Measurements from ENCODE around the gene FAM89B.

The FAM89B gene

DNA sequence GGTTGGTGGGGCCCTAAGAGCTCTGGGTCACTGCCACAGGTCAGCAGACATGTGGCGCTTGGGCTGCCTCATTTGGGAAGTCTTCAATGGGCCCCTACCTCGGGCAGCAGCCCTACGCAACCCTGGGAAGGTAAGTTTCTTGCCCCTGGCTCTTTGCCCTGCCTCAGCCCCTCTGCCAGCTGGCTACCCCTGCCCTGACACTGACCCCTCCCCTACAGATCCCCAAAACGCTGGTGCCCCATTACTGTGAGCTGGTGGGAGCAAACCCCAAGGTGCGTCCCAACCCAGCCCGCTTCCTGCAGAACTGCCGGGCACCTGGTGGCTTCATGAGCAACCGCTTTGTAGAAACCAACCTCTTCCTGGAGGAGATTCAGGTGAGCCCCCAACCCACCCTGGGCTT lies 45.6 kb upstream of the FAM89B start:
- TF ChIP-seq, protein P1, sequence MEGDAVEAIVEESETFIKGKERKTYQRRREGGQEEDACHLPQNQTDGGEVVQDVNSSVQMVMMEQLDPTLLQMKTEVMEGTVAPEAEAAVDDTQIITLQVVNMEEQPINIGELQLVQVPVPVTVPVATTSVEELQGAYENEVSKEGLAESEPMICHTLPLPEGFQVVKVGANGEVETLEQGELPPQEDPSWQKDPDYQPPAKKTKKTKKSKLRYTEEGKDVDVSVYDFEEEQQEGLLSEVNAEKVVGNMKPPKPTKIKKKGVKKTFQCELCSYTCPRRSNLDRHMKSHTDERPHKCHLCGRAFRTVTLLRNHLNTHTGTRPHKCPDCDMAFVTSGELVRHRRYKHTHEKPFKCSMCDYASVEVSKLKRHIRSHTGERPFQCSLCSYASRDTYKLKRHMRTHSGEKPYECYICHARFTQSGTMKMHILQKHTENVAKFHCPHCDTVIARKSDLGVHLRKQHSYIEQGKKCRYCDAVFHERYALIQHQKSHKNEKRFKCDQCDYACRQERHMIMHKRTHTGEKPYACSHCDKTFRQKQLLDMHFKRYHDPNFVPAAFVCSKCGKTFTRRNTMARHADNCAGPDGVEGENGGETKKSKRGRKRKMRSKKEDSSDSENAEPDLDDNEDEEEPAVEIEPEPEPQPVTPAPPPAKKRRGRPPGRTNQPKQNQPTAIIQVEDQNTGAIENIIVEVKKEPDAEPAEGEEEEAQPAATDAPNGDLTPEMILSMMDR (IDR thresholded peaks at IDR 0.05; ENCODE audit: low read depth, low read length, missing control alignments), result no peak
- H3K4me3 ChIP-seq (ENCODE audit: low read depth, low read length), result no peak overlapping the region

DNA sequence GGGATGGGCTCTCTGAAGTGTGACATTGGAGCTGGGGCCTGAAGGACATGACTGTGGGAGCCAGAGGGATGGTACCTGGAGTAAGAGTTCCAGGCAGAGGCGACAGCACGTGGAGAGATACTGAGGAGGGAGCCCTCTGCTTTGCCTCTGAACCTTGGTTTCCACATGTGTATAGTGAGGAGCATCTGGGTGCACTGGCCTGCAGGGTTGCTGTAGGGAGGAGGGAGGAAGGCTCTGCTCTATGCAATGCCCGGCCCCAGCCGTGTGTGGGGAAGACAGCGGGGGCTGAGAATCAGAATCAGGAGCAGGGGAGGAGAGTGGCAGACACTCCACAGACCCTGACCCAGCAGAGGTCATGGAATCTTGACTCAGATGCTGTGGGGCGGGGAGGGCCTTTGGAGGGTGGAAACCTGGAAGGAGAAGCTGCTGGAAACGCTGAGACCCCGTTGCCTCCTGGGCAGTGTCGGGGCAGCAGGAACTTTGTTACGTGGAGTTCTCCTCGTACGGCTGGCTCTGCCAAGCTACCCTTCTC lies 43.5 kb upstream of the FAM89B start:
- DNase-seq (ENCODE audit: low read depth), result no peak
- TF ChIP-seq, protein P1 (IDR thresholded peaks at IDR 0.05; ENCODE audit: low read depth, low read length, missing control alignments), result no peak
- no peak overlapping the region for H3K4me3 ChIP-seq (ENCODE audit: low read depth, low read length)

More for the DNA sequence above, 45.6 kb upstream of the FAM89B start:
- no peak for DNase-seq (ENCODE audit: low read depth)

DNA sequence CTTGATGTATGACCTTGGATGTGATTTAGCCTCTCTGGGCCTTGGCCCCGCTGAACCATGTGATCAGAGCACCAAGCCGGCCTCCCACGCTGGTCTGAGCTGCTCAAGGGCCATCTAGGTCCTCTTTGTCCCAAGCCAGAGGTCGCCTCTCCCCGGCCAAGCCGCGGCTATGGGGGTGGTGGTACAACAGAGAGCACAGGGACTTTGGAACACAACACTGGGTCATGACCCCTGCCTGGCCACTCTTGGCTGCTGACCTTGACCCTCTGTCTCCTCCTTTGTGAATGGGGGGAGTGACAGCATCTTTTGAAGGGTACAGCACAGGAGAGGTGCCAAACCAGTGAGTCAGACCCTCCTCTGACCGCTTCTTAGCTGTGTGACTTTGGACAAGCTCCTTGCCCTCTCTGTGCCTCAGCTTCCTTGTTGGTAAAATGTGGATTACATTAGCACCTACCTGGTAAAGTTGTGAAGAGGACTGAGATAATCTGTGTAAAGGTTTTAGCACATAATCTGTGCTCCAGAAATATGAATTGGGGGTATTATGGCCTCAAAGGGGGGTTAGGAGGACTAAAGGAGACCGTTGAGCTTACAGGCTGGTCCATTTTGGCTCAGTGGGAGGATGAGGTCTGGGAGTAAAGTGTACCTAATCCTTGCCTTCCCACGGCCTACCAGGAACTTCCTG lies 42.7 kb upstream of the FAM89B start:
- no peak for DNase-seq (ENCODE audit: low read depth)
- H3K4me3 ChIP-seq (ENCODE audit: low read depth, low read length), result no peak overlapping the region
- TF ChIP-seq, protein P1 (IDR thresholded peaks at IDR 0.05; ENCODE audit: low read depth, low read length, missing control alignments), result no peak

DNA sequence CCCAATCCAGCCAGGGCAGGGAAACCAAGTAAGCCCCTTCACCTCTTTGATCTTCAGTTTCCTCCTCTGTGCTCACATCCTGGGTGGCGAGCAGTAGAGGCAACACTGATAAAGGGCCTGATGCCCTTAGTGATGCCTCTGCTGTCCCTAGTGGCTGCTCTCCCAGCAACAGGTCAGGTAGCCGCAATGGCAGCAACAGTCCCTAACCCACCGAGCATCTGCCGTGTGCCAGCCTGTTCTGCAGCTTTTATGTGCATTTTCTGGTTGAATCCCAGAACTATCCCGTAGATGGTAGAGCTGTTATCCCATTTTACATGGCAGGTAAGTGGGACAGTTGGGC lies 42.2 kb upstream of the FAM89B start:
- TF ChIP-seq, protein P1 (IDR thresholded peaks at IDR 0.05; ENCODE audit: low read depth, low read length, missing control alignments), result peak; percentile 48
- DNase-seq (ENCODE audit: low read depth), result no peak
- H3K4me3 ChIP-seq (ENCODE audit: low read depth, low read length), result no peak overlapping the region

DNA sequence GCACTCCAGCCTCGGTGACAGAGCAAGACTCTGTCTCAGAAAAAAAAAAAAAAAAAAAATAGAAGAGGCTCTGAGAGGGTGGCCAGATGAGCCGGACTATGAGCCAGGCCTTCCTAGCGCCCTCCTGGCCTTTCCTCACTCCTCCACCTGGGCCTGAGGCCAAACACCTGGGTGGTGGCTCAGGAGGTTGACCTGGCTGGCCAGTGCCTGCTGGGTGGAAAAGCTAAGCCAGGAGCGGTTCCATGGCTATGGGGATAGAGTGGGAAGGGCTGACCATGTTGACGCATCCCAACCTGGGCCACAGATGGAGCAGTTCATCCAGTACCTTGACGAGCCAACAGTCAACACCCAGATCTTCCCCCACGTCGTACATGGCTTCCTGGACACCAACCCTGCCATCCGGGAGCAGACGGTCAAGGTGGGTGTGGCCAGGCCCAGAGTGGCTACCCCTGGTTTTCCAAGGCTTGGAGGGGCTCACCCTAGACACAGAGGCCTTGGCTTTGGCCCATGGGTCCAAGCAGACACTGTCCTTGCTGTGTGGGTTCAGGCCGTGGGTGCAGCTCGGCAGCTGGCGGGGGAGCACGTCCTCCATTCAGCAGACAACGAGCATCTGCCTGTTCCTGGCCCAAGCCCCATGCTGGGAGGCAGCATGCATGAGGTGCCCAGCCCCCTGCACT lies 39.8 kb upstream of the FAM89B start:
- TF ChIP-seq, protein P1 (IDR thresholded peaks at IDR 0.05; ENCODE audit: low read depth, low read length, missing control alignments), result no peak
- no peak for DNase-seq (ENCODE audit: low read depth)
- no peak overlapping the region for H3K4me3 ChIP-seq (ENCODE audit: low read depth, low read length)

DNA sequence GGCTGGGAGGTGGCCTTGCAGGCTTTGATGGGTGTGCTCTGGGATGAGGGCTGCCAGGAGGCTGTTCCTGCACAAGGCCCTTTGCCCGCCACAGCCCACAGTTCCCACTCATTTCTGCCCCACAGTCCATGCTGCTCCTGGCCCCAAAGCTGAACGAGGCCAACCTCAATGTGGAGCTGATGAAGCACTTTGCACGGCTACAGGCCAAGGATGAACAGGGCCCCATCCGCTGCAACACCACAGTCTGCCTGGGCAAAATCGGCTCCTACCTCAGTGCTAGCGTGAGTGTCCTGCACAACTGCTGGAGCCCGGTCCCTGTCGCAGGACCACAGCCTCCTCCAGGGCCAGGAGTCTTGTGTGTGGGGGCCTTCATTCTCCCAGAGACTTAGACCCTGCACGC lies 37.2 kb upstream of the FAM89B start:
- H3K4me3 ChIP-seq (ENCODE audit: low read depth, low read length), result no peak overlapping the region
- DNase-seq (ENCODE audit: low read depth), result no peak
- TF ChIP-seq, protein P1 (IDR thresholded peaks at IDR 0.05; ENCODE audit: low read depth, low read length, missing control alignments), result no peak
